Fibroblast of villous mesenchyme (primary cell): ENCODE data around the gene KISS1R. TPM values are rescaled to one million over a fixed set of nuclear protein-coding genes. Genes with fewer than 3 reads are reported as not detected.
A peak's percentile ranks its signal among the peaks of the same experiment; 100 is the strongest.

Source experiments
- DNase-seq: peaks from one replicate; pipeline ENCODE4 v3.0.0-alpha.2; 2010; ENCODE audit warnings: low read depth
- H3K4me3 ChIP-seq: 2 replicates; pipeline ENCODE4 v1.5.1; 2011; ENCODE audit warnings: low read depth, mild to moderate bottlenecking, low read length
- CTCF ChIP-seq: IDR thresholded peaks from 2 replicates; pipeline ENCODE4 v1.5.1; 2012; ENCODE audit warnings: low read depth, mild to moderate bottlenecking, low read length; ENCODE audit not compliant: insufficient read depth
- total RNA-seq: library from RNA; depleted of rRNA; stranded (reverse); fragments of >200 nt; gene quantifications from 2 replicates; pipeline ENCODE4 v1.2.3, GENCODE V29; 2012

The KISS1R gene
- total RNA-seq, 1 donor: not detected

- no peak for DNase-seq
- no peak overlapping the region for H3K4me3 ChIP-seq
- no peak for TF ChIP-seq CTCF
These were observed 30.8 kb downstream of the KISS1R start for GRCh38 chr19:947707-948539.

- DNase-seq: no peak
- TF ChIP-seq CTCF: no peak
- H3K4me3 ChIP-seq: no peak overlapping the region
These were observed 31.8 kb downstream of the KISS1R start for GRCh38 chr19:948842-949496.

- TF ChIP-seq CTCF: no peak
- H3K4me3 ChIP-seq: no peak overlapping the region
- DNase-seq: no peak
These were observed 33.4 kb downstream of the KISS1R start for GRCh38 chr19:950352-951066.

GRCh38 chr19:952049-952679, 35.0 kb downstream of the KISS1R start:
- no peak for DNase-seq
- no peak for TF ChIP-seq CTCF
- H3K4me3 ChIP-seq: peak overlapping the region; percentile 41

GRCh38 chr19:952680-953444, 35.7 kb downstream of the KISS1R start:
- DNase-seq: peak; percentile 59
- TF ChIP-seq CTCF: no peak
- H3K4me3 ChIP-seq: peak overlapping the region; percentile 41
